Liver (tissue), 3 donors: ENCODE data around the gene HRC.

Source experiments
- FOXA1 ChIP-seq: IDR thresholded peaks from 2 replicates; pipeline ENCODE4 v1.6.1; 2016; ENCODE audit warnings: antibody characterized with exemption
- HNF4G ChIP-seq: IDR thresholded peaks from 2 replicates; pipeline ENCODE4 v1.6.1; 2016; ENCODE audit warnings: antibody characterized with exemption
- JUND ChIP-seq, 2 donors: IDR thresholded peaks; 2 replicates each; pipeline ENCODE4 v1.6.1; 2016; ENCODE audit warnings: antibody characterized with exemption in 2 of 2
- RAD21 ChIP-seq, 2 donors: IDR thresholded peaks; 2 replicates each; pipeline ENCODE4 v1.6.1; 2016; ENCODE audit warnings: antibody characterized with exemption in 2 of 2, mild to moderate bottlenecking in 2 of 2
- REST ChIP-seq: IDR thresholded peaks from 2 replicates; pipeline ENCODE4 v1.6.1; 2016; ENCODE audit warnings: antibody characterized with exemption, mild to moderate bottlenecking
- TAF1 ChIP-seq: conservative IDR thresholded peaks from 2 replicates; pipeline ENCODE4 v1.6.1; 2016; ENCODE audit warnings: antibody characterized with exemption, mild to moderate bottlenecking
- ZBTB33 ChIP-seq: IDR thresholded peaks from 2 replicates; pipeline ENCODE4 v1.6.1; 2016; ENCODE audit warnings: antibody characterized with exemption
- TF ChIP-seq, protein P1 (sequence below): fragments of 150-350 bp; IDR thresholded peaks from 2 replicates; pipeline ENCODE4 v1.5.1; 2017; ENCODE audit warnings: improper control_type of control experiment, low read depth, low read length; ENCODE audit not compliant: missing input control
- TF ChIP-seq, protein P2 (sequence below): IDR thresholded peaks from 2 replicates; pipeline ENCODE4 v1.6.1; 2016; ENCODE audit warnings: antibody characterized with exemption
- TF ChIP-seq, protein P3 (sequence below): IDR thresholded peaks from 2 replicates; pipeline ENCODE4 v1.6.1; 2016; ENCODE audit warnings: antibody characterized with exemption
- donor health status: healthy.
- donor health status: healthy.

- TF ChIP-seq, protein P1, sequence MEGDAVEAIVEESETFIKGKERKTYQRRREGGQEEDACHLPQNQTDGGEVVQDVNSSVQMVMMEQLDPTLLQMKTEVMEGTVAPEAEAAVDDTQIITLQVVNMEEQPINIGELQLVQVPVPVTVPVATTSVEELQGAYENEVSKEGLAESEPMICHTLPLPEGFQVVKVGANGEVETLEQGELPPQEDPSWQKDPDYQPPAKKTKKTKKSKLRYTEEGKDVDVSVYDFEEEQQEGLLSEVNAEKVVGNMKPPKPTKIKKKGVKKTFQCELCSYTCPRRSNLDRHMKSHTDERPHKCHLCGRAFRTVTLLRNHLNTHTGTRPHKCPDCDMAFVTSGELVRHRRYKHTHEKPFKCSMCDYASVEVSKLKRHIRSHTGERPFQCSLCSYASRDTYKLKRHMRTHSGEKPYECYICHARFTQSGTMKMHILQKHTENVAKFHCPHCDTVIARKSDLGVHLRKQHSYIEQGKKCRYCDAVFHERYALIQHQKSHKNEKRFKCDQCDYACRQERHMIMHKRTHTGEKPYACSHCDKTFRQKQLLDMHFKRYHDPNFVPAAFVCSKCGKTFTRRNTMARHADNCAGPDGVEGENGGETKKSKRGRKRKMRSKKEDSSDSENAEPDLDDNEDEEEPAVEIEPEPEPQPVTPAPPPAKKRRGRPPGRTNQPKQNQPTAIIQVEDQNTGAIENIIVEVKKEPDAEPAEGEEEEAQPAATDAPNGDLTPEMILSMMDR = no peak
- TF ChIP-seq HNF4G = no peak
- TF ChIP-seq, protein P2, sequence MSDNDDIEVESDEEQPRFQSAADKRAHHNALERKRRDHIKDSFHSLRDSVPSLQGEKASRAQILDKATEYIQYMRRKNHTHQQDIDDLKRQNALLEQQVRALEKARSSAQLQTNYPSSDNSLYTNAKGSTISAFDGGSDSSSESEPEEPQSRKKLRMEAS = no peak
- TF ChIP-seq JUND (IDR thresholded peaks at IDR 0.05) = no peak
- no peak for TF ChIP-seq ZBTB33
- TF ChIP-seq, protein P3, sequence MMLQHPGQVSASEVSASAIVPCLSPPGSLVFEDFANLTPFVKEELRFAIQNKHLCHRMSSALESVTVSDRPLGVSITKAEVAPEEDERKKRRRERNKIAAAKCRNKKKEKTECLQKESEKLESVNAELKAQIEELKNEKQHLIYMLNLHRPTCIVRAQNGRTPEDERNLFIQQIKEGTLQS = no peak
- TF ChIP-seq RAD21 (IDR thresholded peaks at IDR 0.05) = no peak
- TF ChIP-seq REST = no peak
- TF ChIP-seq FOXA1 = no peak
- no peak for TF ChIP-seq TAF1
Observed at GRCh38 chr19:49130325-49130724, 24.9 kb downstream of the HRC start.
